NT2/D1 (cell line): Measurements from ENCODE around the gene SLC22A16.

Experiments used
- YY1 ChIP-seq: IDR thresholded peaks from 2 replicates; pipeline ENCODE4 v1.6.1; 2011; ENCODE audit not compliant: insufficient read length, insufficient read depth
- ZNF274 ChIP-seq: IDR thresholded peaks from 2 replicates; pipeline ENCODE4 v1.6.1; 2011; ENCODE audit warnings: mild to moderate bottlenecking, low read depth, low read length

- TF ChIP-seq YY1 (no peak), ZNF274 (no peak)
Measured at GRCh38 chr6:110440026-110440425, 36.4 kb downstream of the SLC22A16 start.
